Measurements from ENCODE around the gene SNAI3.

DNA sequence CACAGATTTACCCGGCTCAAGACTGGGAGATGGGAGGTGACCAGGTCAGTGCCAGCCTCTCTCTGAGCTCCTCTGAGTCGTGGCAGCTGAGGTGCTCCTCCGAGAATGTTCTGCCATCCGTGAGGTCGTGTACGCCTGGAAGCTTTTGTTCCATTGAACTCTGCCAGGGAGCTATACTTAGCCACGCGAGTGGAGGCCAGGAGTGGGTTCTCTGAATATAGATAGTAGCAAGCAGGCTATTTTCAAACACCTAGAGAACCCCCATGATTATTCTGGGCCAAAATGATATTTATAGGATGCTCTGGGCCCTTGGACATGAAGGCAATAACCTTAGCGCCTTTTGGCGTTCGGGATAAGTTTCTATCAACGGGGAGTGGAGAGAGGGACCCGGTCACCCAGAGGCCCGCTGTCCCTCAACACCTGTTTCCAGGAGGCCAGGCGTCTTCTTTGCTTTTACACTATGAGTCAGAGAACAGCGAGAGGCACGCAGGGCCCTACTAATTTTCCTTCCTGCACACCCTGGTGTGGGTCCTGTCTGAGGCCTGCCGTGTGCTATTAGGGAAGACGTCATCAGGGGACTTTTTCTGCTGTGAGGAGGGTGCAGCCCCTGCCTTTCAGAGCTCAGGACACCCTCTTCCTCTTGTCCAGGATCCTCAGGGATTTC is 12.5 kb downstream of the SNAI3 start:
- no peak for TF ChIP-seq CTCF (IDR thresholded peaks at IDR 0.05; ENCODE audit: insufficient read depth, low read length, poor library complexity, severe bottlenecking)
- TF ChIP-seq EZH2phosphoT487 (conservative IDR thresholded peaks at IDR 0.05; ENCODE audit: low read length) = no peak

Measured in SU-DHL-6 (cell line).